ENCODE results near the gene S100A5. TPM values are rescaled to one million over a fixed set of nuclear protein-coding genes. Genes with fewer than 3 reads are reported as not detected.
A peak's percentile ranks its signal among the peaks of the same experiment; 100 is the strongest.

S100A5 gene
- total and polyA plus RNA-seq, 10 of the 15 experiments (the other 5 are each of a cell fraction or from before 2014, with no cell fraction given), result 0.47 to 0.75 (median 0.56) TPM; not detected in 6

DNA sequence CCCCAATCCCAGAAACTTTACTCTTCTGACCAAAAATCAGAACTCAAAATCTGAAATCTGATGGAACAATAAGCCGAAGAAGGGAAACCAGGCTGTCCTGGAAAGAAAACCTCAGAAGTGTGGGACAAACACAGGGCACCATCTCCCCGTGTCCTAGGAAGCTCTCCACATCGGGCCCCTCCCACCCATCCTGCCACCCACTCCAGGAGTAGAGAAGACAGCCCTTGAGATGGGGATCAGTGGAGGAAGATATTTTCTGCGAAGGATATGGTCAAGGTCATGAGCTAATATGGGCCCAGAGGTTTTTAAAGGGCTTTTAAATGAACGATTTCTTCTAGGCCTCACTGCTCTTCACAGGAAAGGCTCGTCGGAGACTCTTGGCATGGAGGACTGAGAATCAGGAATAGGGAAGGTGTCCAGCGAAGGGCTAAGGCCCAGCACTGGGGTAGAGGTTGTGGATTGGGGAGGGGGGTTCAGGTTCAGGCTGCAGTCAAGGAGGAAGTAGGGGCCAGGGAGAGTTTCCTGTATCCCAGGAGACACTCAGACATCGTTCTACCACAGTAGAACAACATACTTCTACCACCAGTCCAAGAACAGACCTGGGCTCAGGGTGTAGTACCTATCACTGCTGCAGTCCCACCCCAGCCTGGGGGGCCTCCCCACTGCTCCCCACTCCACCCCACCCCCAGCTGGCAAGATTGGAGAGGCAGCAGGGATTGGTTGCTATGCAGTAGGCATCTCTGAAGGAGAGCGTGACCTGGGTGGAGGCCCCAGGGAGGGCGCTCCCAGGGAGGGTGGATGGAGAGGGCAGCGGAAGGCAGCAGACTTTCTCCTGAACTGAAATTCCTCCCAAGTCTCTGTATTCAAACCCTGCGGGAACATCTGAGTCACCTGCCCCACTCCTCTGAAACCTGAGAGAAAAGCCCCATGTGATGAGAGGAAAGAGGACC, 1.2 kb upstream of the S100A5 start (continued):
- TF ChIP-seq, protein P1, sequence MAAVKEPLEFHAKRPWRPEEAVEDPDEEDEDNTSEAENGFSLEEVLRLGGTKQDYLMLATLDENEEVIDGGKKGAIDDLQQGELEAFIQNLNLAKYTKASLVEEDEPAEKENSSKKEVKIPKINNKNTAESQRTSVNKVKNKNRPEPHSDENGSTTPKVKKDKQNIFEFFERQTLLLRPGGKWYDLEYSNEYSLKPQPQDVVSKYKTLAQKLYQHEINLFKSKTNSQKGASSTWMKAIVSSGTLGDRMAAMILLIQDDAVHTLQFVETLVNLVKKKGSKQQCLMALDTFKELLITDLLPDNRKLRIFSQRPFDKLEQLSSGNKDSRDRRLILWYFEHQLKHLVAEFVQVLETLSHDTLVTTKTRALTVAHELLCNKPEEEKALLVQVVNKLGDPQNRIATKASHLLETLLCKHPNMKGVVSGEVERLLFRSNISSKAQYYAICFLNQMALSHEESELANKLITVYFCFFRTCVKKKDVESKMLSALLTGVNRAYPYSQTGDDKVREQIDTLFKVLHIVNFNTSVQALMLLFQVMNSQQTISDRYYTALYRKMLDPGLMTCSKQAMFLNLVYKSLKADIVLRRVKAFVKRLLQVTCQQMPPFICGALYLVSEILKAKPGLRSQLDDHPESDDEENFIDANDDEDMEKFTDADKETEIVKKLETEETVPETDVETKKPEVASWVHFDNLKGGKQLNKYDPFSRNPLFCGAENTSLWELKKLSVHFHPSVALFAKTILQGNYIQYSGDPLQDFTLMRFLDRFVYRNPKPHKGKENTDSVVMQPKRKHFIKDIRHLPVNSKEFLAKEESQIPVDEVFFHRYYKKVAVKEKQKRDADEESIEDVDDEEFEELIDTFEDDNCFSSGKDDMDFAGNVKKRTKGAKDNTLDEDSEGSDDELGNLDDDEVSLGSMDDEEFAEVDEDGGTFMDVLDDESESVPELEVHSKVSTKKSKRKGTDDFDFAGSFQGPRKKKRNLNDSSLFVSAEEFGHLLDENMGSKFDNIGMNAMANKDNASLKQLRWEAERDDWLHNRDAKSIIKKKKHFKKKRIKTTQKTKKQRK (IDR thresholded peaks at IDR 0.05; ENCODE audit: low read depth, low read length), result no peak

DNA sequence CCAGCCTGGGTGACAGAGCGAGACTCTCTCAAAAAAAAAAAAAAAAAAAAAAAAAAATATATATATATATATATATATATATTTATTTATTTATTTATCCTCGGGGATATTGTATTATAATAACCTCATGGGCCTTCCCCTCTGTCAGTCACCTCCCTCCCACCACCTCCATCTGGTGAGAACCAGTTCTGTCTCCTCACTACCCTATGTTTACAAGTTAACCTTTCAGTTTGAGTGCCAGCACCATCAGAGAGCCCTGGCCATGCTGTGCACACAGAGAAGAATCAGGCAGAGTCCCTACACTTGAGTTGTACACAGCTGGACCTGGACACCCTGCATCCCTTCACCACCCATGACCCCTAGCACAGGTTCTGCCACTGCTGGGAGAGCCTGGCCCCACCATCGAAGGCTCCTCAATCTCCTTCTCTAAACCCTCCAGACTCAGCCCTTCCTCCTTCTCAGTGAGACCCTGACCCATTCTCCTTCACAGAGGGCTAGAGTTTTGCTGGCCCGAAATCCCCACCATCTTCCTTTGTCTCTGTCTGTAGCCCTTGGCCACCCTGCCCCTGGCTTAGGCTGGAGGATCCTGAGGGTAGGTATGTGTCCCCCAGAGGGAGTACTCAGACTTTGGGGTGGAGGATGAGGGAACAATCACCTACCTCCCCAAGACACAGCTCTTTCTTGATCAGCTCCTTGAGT, 1.2 kb downstream of the S100A5 start:
- CTCF ChIA-PET, result interaction anchor here (0.7 to 1.6 kb wide), 4 partner anchors 13 to 87 kb away, joined by 3 to 8 read pairs (median 4); partner anchors contain the start of gene S100A13
- Histone ChIP-seq H3K79me2 (ENCODE audit: control insufficient read depth, insufficient read depth, low read length) (no peaks in the 10 kb centered on the region; the same call in 1 of the 2 replicates), H3K9ac (ENCODE audit: control insufficient read depth, insufficient read depth, low read length) (no peak overlapping the region), H3K9me3 (replicated peaks; ENCODE audit: control insufficient read depth, insufficient read depth, low read length) (no peaks in the 10 kb centered on the region), H3K27ac (ENCODE audit: control insufficient read depth, insufficient read depth) (no peak overlapping the region), H3K36me3 (ENCODE audit: control insufficient read depth in 2 of 2, insufficient read depth in 2 of 2, low read length in 1 of 2) (no peaks in the 10 kb centered on the region), H2AFZ (ENCODE audit: control insufficient read depth, low read depth, low read length) (no peak overlapping the region), H4K20me1 (ENCODE audit: control insufficient read depth, insufficient read depth) (no peaks in the 10 kb centered on the region), H3K27me3 (replicated peaks in 1 of 2; ENCODE audit: control insufficient read depth in 2 of 2, insufficient read depth in 2 of 2, low read length in 1 of 2) (no peaks in the 10 kb centered on the region), H3K4me1 (ENCODE audit: control insufficient read depth, insufficient read depth, low read length) (peaks cover 23% of the 10 kb centered on the region), H3K4me2 (ENCODE audit: control insufficient read depth, insufficient read depth) (no peak overlapping the region), H3K4me3 (no peak overlapping the region)
- RAD21 ChIA-PET (ENCODE audit: unreplicated experiment), result interaction anchor here (0.9 to 1.0 kb wide), 2 partner anchors 13 to 28 kb away, joined by 3 read pairs; no protein-coding TSS in a partner anchor
- no peak for FAIRE-seq
- TF ChIP-seq TBL1XR1 (IDR thresholded peaks at IDR 0.05; ENCODE audit: low read depth, low read length), result no peak
- TF ChIP-seq, protein P2, sequence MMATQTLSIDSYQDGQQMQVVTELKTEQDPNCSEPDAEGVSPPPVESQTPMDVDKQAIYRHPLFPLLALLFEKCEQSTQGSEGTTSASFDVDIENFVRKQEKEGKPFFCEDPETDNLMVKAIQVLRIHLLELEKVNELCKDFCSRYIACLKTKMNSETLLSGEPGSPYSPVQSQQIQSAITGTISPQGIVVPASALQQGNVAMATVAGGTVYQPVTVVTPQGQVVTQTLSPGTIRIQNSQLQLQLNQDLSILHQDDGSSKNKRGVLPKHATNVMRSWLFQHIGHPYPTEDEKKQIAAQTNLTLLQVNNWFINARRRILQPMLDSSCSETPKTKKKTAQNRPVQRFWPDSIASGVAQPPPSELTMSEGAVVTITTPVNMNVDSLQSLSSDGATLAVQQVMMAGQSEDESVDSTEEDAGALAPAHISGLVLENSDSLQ (IDR thresholded peaks at IDR 0.05), result peak; percentile 13; the same call in 1 of the 2 replicates
- TF ChIP-seq CHD4 (IDR thresholded peaks at IDR 0.05), result no peak
- no peak for TF ChIP-seq SPI1 (IDR thresholded peaks at IDR 0.05; ENCODE audit: borderline replicate concordance, insufficient read depth, low read depth, low read length)
- WGBS (ENCODE audit: insufficient coverage, insufficient replicate concordance, low lambda C conversion rate, missing lambda C conversion rate), result 64% methylated on average over 2 of the region's 4 CpGs
- POLR2A ChIA-PET, result interaction anchor here (0.6 to 0.8 kb wide), 3 partner anchors 10 to 28 kb away, joined by 3 to 4 read pairs (median 3); partner anchors contain the start of gene S100A2
- SMC1A ChIA-PET (ENCODE audit: uncharacterized antibody, unreplicated experiment), result interaction anchor here (2.3 kb wide), 1 partner anchor 8 kb away, joined by 8 read pairs; no protein-coding TSS in a partner anchor
- DNase-seq (ENCODE audit: low read depth, low spot score), result no peak
- BruUV-seq (replicated peaks), result no TSS peak
- ATAC-seq, result no peak
- in situ Hi-C loops (cut with MboI) (no loop called here), intact Hi-C loops (cut with micrococcal nuclease; ENCODE audit: unreplicated experiment) (no loop called here)

Data from GM12878 (cell line).